ENCODE data around the gene HBE1. TPM values are rescaled to one million over a fixed set of nuclear protein-coding genes. Genes with fewer than 3 reads are reported as not detected.

Gene HBE1
- total and polyA plus RNA-seq, 7 donors, result not detected

DNA sequence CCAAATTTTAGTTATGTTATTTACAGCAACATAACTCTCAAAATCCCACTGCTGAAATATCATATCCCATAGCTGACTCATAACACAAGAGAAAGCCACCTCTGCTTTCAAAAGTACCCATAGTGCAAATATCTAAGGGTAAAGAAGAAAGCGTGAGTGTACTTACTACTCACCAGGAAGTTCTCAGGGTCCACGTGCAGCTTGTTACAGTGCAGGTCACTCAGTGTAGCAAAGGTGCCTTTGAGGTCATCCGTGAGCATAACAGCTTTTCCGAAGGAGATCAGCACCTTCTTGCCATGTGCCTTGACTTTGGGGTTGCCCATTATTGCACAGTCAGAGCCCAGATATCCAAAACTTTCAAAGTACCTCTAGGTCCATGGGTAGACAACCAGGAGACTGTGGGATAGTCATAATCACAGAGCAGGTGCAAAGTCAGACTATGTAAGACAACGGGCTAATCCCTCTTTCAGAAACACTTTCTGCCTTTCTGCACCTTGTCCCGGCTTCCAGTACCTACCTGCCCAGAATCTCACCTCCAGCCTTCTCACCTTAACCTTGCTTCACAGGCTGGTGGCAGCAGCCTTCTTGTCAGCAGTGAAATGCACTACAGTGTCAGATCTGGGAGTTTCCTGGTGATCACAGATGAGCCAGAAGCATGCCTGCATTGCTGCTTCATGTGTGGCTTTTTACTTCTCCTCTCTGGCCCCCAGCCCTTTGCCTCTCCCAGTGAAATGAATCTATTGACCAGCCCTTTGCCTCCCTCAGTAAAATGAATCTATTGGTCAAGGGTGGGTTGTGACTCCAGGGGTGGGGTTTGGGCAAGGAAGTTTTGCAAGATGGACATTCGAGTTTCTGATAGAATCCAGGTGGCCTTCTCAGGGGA is 26.6 kb downstream of the HBE1 start:
- H3K27me3 ChIP-seq (ENCODE audit: insufficient read depth in 3 of 3, low read length in 2 of 3), result no peaks in the 10 kb centered on the region
- intact Hi-C loops (cut with DNase I), result no loop called here
- TF ChIP-seq, protein P1, sequence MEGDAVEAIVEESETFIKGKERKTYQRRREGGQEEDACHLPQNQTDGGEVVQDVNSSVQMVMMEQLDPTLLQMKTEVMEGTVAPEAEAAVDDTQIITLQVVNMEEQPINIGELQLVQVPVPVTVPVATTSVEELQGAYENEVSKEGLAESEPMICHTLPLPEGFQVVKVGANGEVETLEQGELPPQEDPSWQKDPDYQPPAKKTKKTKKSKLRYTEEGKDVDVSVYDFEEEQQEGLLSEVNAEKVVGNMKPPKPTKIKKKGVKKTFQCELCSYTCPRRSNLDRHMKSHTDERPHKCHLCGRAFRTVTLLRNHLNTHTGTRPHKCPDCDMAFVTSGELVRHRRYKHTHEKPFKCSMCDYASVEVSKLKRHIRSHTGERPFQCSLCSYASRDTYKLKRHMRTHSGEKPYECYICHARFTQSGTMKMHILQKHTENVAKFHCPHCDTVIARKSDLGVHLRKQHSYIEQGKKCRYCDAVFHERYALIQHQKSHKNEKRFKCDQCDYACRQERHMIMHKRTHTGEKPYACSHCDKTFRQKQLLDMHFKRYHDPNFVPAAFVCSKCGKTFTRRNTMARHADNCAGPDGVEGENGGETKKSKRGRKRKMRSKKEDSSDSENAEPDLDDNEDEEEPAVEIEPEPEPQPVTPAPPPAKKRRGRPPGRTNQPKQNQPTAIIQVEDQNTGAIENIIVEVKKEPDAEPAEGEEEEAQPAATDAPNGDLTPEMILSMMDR (IDR thresholded peaks at IDR 0.05), result no peak

DNA sequence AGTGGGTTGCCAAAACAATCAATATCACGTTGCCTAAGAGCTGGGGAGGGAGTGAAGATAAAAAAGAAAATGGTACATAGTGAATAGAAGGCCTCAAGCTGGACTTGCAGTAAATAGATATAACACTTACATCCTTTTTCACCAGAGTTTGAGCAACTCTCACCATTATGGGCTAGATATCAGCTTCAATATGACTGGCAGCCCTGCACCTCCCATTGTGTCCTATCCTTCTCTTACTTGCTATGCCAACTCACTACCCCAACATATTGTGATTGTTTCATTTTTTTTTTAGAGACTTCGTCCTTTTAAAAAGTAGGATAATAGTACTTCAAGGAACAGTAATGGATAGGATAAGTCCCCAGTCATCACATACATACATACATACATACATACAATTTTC is 27.5 kb downstream of the HBE1 start:
- no peaks in the 10 kb centered on the region for H3K9me3 ChIP-seq
- no peaks in the 10 kb centered on the region for H3K36me3 ChIP-seq (ENCODE audit: insufficient read depth in 1 of 2, low read depth in 1 of 2)
- H3K27ac ChIP-seq, result no peak overlapping the region
- H3K27me3 ChIP-seq (ENCODE audit: insufficient read depth in 3 of 3, low read length in 2 of 3), result no peaks in the 10 kb centered on the region
- intact Hi-C loops (cut with DNase I), result no loop called here
- 70 to 72% (median 72%) methylated on average over 2 of the region's 2 CpGs for WGBS, 3 donors
- DNase-seq (no peak), ATAC-seq (no peak)
- no peak overlapping the region for H3K4me3 ChIP-seq
- TF ChIP-seq, protein P1 (IDR thresholded peaks at IDR 0.05), result no peak
- no peaks in the 10 kb centered on the region for H3K4me1 ChIP-seq

More for the DNA sequence above, 26.6 kb downstream of the HBE1 start:
- Histone ChIP-seq H3K4me3 (no peak overlapping the region), H3K9me3 (no peaks in the 10 kb centered on the region), H3K27ac (no peak overlapping the region), H3K36me3 (ENCODE audit: insufficient read depth in 1 of 2, low read depth in 1 of 2) (no peaks in the 10 kb centered on the region), H3K4me1 (no peaks in the 10 kb centered on the region)
- 65 to 72% (median 71%) methylated on average over 7 of the region's 7 CpGs for WGBS, 3 donors
- ATAC-seq (no peak), DNase-seq (no peak)

DNA sequence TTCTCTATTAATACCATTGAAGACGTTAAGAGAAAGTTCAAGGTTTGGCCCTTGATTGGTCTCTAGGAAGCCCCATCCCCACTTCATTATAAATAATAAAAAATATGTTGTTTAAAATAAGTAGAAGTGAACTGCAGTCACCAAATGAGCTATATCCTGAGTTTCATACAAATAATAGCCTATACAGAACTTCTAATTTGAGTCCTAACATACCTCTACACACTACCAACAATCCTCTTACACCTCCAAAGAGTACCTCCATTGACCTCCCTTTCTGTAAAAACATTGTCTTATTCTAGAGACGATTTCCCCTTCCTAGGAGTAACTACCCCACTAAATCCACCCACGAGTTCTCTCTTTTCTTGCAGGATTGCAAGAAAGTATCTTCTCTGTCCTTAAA is 28.3 kb downstream of the HBE1 start:
- 57 to 63% (median 62%) methylated on average over 3 of the region's 3 CpGs for WGBS, 3 donors
- Histone ChIP-seq H3K4me3 (no peak overlapping the region), H3K4me1 (no peaks in the 10 kb centered on the region), H3K9me3 (no peaks in the 10 kb centered on the region), H3K27ac (no peak overlapping the region), H3K27me3 (ENCODE audit: insufficient read depth in 3 of 3, low read length in 2 of 3) (no peaks in the 10 kb centered on the region), H3K36me3 (ENCODE audit: insufficient read depth in 1 of 2, low read depth in 1 of 2) (no peaks in the 10 kb centered on the region)
- intact Hi-C loops (cut with DNase I), result no loop called here
- ATAC-seq, result no peak
- no peak for DNase-seq
- TF ChIP-seq, protein P1 (IDR thresholded peaks at IDR 0.05), result no peak

DNA sequence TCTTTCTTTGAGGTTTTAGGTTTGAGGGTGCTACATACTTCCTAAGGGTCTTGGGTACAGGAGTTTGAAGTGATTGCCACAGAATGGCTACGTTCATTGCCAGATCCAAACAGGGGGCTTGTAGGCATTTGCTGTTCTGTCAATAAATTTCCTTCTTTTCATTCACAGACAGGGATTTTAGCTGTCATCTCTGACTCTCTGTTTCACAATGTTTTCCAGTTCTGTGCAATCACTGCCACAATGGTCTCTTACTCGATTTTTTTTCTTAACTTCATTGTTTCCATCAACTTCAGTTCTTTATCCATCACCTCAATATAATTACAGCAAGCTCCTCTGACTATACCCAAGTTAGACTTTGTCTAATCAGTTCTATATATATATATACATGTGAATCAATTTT is 29.3 kb downstream of the HBE1 start:
- H3K27ac ChIP-seq, result no peak overlapping the region
- no peaks in the 10 kb centered on the region for H3K36me3 ChIP-seq (ENCODE audit: insufficient read depth in 1 of 2, low read depth in 1 of 2)
- no peaks in the 10 kb centered on the region for H3K4me1 ChIP-seq
- DNase-seq, result no peak
- H3K9me3 ChIP-seq, result no peaks in the 10 kb centered on the region
- ATAC-seq, result no peak
- H3K27me3 ChIP-seq (ENCODE audit: insufficient read depth in 3 of 3, low read length in 2 of 3), result no peaks in the 10 kb centered on the region
- TF ChIP-seq, protein P1 (IDR thresholded peaks at IDR 0.05), result no peak
- intact Hi-C loops (cut with DNase I), result no loop called here
- no peak overlapping the region for H3K4me3 ChIP-seq
- 52 to 65% (median 56%) methylated on average over 2 of the region's 2 CpGs for WGBS, 3 donors
